GM12878 (cell line): ENCODE measurements around the gene PLPP3. TPM values are rescaled to one million over a fixed set of nuclear protein-coding genes. Genes with fewer than 3 reads are reported as not detected.

Source experiments
- ATAC-seq: fragments of 200-7000 bp; cut with Tn5 transposase; 3 replicates; pipeline ENCODE4 v1.9.1; 2020; ENCODE audit warnings: mild to moderate bottlenecking, moderate library complexity
- BruUV-seq: library from RNA; stranded (reverse); fragments of 400-500 nt; replicated peaks from 2 replicates; lab custom pipeline; 2021; lab: Mats Ljungman, UMichigan
- CTCF ChIA-PET: fragments of 300-600 bp; sonication (Branson Sonifier 250); formaldehyde crosslinking; extraction: SDS; loops from one replicate; lab custom pipeline; 2021; ENCODE audit warnings: inconsistent platforms; lab: Yijun Ruan, JAX
- POLR2A ChIA-PET: fragments of 350-600 bp; formaldehyde crosslinking; extraction: SDS; loops from one replicate; lab custom pipeline; 2021; ENCODE audit warnings: inconsistent platforms; lab: Charles Lee
- RAD21 ChIA-PET: fragments of 300-600 bp; sonication (Branson Sonifier 250); formaldehyde crosslinking; loops from one replicate; lab custom pipeline; 2023; ENCODE audit warnings: antibody characterized with exemption; ENCODE audit not compliant: unreplicated experiment; lab: Charles Lee
- SMC1A ChIA-PET: fragments of 300-600 bp; sonication (Branson Sonifier 250); formaldehyde crosslinking; loops from one replicate; lab custom pipeline; 2023; ENCODE audit not compliant: unreplicated experiment, uncharacterized antibody; lab: Charles Lee
- DNase-seq: peaks from one replicate; pipeline ENCODE4 v3.0.0-alpha.2; 2011; ENCODE audit warnings: low read depth, low spot score
- FAIRE-seq: peaks from 3 replicates; lab custom pipeline; 2011; peaks lifted over from hg19 to GRCh38; lab: Jason Lieb, UNC
- H2AFZ ChIP-seq: 2 replicates; pipeline ENCODE4 v1.6.0; 2011; ENCODE audit warnings: low read depth, low read length, control low read depth; ENCODE audit not compliant: control insufficient read depth
- H3K27ac ChIP-seq: 2 replicates; pipeline ENCODE4 v1.5.1; 2011; ENCODE audit warnings: control low read depth; ENCODE audit not compliant: control insufficient read depth, insufficient read depth
- H3K27me3 ChIP-seq, 2 experiments: replicated peaks in 1 of 2; 2 replicates each; pipeline versions ENCODE4 v1.6.0 to v1.6.1; 2011; ENCODE audit warnings: low read length in 1 of 2; ENCODE audit not compliant: control insufficient read depth in 2 of 2, insufficient read depth in 2 of 2
- H3K36me3 ChIP-seq, 2 experiments: 2 replicates each; pipeline ENCODE4 v1.5.1; 2011; ENCODE audit warnings: low read length in 1 of 2; ENCODE audit not compliant: control insufficient read depth in 2 of 2, insufficient read depth in 2 of 2
- H3K4me1 ChIP-seq: 2 replicates; pipeline ENCODE4 v1.6.1; 2011; ENCODE audit warnings: mild to moderate bottlenecking, low read length, moderate library complexity, mixed read lengths; ENCODE audit not compliant: control insufficient read depth, insufficient read depth
- H3K4me2 ChIP-seq: 2 replicates; pipeline ENCODE4 v1.6.0; 2011; ENCODE audit warnings: control low read depth; ENCODE audit not compliant: control insufficient read depth, insufficient read depth
- H3K4me3 ChIP-seq: fragments of 200-600 bp; sonication (generic); 2 replicates; pipeline ENCODE4 v1.5.1; 2016
- H3K79me2 ChIP-seq: 2 replicates; pipeline ENCODE4 v1.6.0; 2011; ENCODE audit warnings: low read length; ENCODE audit not compliant: control insufficient read depth, insufficient read depth
- H3K9ac ChIP-seq: 2 replicates; pipeline ENCODE4 v1.8.0; 2011; ENCODE audit warnings: low read length, control low read depth, mixed read lengths; ENCODE audit not compliant: control insufficient read depth, insufficient read depth
- H3K9me3 ChIP-seq: replicated peaks from 3 replicates; pipeline ENCODE4 v1.5.1; 2011; ENCODE audit warnings: mild to moderate bottlenecking, low read length; ENCODE audit not compliant: control insufficient read depth, insufficient read depth
- H4K20me1 ChIP-seq: 2 replicates; pipeline ENCODE4 v1.6.0; 2011; ENCODE audit not compliant: control insufficient read depth, insufficient read depth
- BCLAF1 ChIP-seq: fragments of 450-650 bp; IDR thresholded peaks from 2 replicates; pipeline ENCODE4 v1.6.1; 2017; ENCODE audit warnings: antibody characterized with exemption, mild to moderate bottlenecking, moderate library complexity
- BHLHE40 ChIP-seq, 2 experiments: fragments of 450-650 bp in 1 of 2; IDR thresholded peaks; 2 replicates each; pipeline ENCODE4 v1.6.1; 2011 to 2017; ENCODE audit warnings: low read depth in 2 of 2, borderline replicate concordance in 1 of 2, improper control_type of control experiment in 1 of 2, low read length in 1 of 2, mild to moderate bottlenecking in 1 of 2
- BMI1 ChIP-seq: fragments of 450-650 bp; IDR thresholded peaks from 2 replicates; pipeline ENCODE4 v1.6.1; 2016; ENCODE audit warnings: mild to moderate bottlenecking, moderate library complexity, borderline replicate concordance
- CBFB ChIP-seq: IDR thresholded peaks from 2 replicates; pipeline ENCODE4 v1.6.1; 2016; ENCODE audit warnings: antibody characterized with exemption, low read depth
- E2F4 ChIP-seq: IDR thresholded peaks from 2 replicates; pipeline ENCODE4 v1.6.1; 2012; ENCODE audit warnings: low read depth, low read length, improper control_type of control experiment
- JUNB ChIP-seq: IDR thresholded peaks from 2 replicates; pipeline ENCODE4 v1.6.1; 2016; ENCODE audit warnings: antibody characterized with exemption, mild to moderate bottlenecking
- KDM1A ChIP-seq: fragments of 200-600 bp; sonication (generic); IDR thresholded peaks from 2 replicates; pipeline ENCODE4 v1.6.1; 2016; ENCODE audit warnings: borderline replicate concordance
- MTA2 ChIP-seq: fragments of 450-650 bp; IDR thresholded peaks from 2 replicates; pipeline ENCODE4 v1.6.1; 2016; ENCODE audit warnings: low read depth, mild to moderate bottlenecking, moderate library complexity
- MYC ChIP-seq: IDR thresholded peaks from 2 replicates; pipeline ENCODE4 v1.6.1; 2011; ENCODE audit warnings: mild to moderate bottlenecking, low read length, moderate library complexity, inconsistent platforms; ENCODE audit not compliant: insufficient read depth, insufficient replicate concordance, insufficient read length, severe bottlenecking
- POLR2AphosphoS2 ChIP-seq: IDR thresholded peaks from 2 replicates; pipeline ENCODE4 v1.6.1; 2011; ENCODE audit warnings: low read depth, mild to moderate bottlenecking, low read length, improper control_type of control experiment, moderate library complexity
- POLR2AphosphoS5 ChIP-seq: IDR thresholded peaks from 2 replicates; pipeline ENCODE4 v1.6.1; 2011; ENCODE audit warnings: mild to moderate bottlenecking, low read length, inconsistent platforms
- RB1 ChIP-seq: fragments of 450-650 bp; formaldehyde crosslinking; IDR thresholded peaks from 2 replicates; pipeline ENCODE4 v1.6.1; 2017; ENCODE audit warnings: mild to moderate bottlenecking, borderline replicate concordance
- SREBF2 ChIP-seq: IDR thresholded peaks from 2 replicates; pipeline ENCODE4 v1.6.1; 2012; ENCODE audit warnings: mild to moderate bottlenecking, low read length
- TARDBP ChIP-seq: IDR thresholded peaks from 2 replicates; pipeline ENCODE4 v1.6.1; 2016; ENCODE audit warnings: borderline replicate concordance
- ZNF217 ChIP-seq: fragments of 450-650 bp; IDR thresholded peaks from 2 replicates; pipeline ENCODE4 v1.6.1; 2017; ENCODE audit warnings: antibody characterized with exemption, mild to moderate bottlenecking
- ZZZ3 ChIP-seq: IDR thresholded peaks from 2 replicates; pipeline ENCODE4 v1.6.1; 2011; ENCODE audit warnings: low read depth; ENCODE audit not compliant: control insufficient read depth, insufficient read length
- WGBS: methylation state at CpG from one replicate; pipeline ENCODE4 v1.1.6; 2016; ENCODE audit warnings: low lambda C conversion rate; ENCODE audit not compliant: insufficient replicate concordance, insufficient coverage; ENCODE audit errors: missing lambda C conversion rate; 5-methylcytosine and 5-hydroxymethylcytosine counted together
- in situ Hi-C: fragments of 300-500 bp; cut with MboI; formaldehyde crosslinking; loops from 9 replicates; pipeline ENCODE4 v1.14.3; 2018; ENCODE audit warnings: mixed read lengths
- intact Hi-C: fragments of 100-400 bp; cut with micrococcal nuclease; formaldehyde crosslinking; loops from one replicate; pipeline ENCODE4 v1.14.2; 2022; ENCODE audit not compliant: unreplicated experiment
- polyA plus RNA-seq, 11 experiments: library from polyadenylated mRNA; depleted of rRNA in 4 of 11; unstranded in 6 of 11; stranded (reverse) in 5 of 11; fragments of >200 nt; fragmentation: Nextera tagmentation in 4 of 11; fragmentation: Illumina TruSeq in 1 of 11; extraction: Ambion mirVana in 4 of 11; extraction: Trizol in 1 of 11; gene quantifications; 1 replicate in 1 of 11; 2 replicates in 10 of 11; pipeline versions ENCODE4 v1.2.1 to v1.2.3, GENCODE V29; 2011 to 2016; ENCODE audit warnings: inconsistent platforms in 2 of 11, missing spikeins in 2 of 11, low read depth in 1 of 11
- total RNA-seq, 4 experiments: library from RNA; depleted of rRNA in 3 of 4; stranded (reverse); fragments of >200 nt in 3 of 4; fragmentation: Illumina TruSeq in 1 of 4; extraction: Trizol in 1 of 4; gene quantifications; 2 replicates each; pipeline versions ENCODE4 v1.2.1 to v1.2.3, GENCODE V29; 2013 to 2021

The PLPP3 gene
- total and polyA plus RNA-seq, 10 of the 15 experiments (the other 5 are each of a cell fraction or from before 2014, with no cell fraction given): 6.4 to 26.8 (median 9.5) TPM

GRCh38 chr1:56502700-56503245, 76.6 kb downstream of the PLPP3 start (continued):
- no peak for TF ChIP-seq E2F4
- TF ChIP-seq KDM1A: no peak
- TF ChIP-seq JUNB: no peak
- no peak for TF ChIP-seq POLR2AphosphoS5
- no peak for TF ChIP-seq RB1
- TF ChIP-seq TARDBP: no peak
- no peak for TF ChIP-seq POLR2AphosphoS2
- TF ChIP-seq ZZZ3: no peak

- H3K4me2 ChIP-seq: no peak overlapping the region
- SMC1A ChIA-PET: interaction anchor here (0.7 to 1.2 kb wide), 3 partner anchors 12 to 371 kb away, joined by 3 to 6 read pairs (median 3); no protein-coding TSS in a partner anchor
- TF ChIP-seq ZNF217 (no peak), SREBF2 (no peak), BMI1 (no peak), BCLAF1 (no peak), MTA2 (no peak), BHLHE40 (IDR thresholded peaks at IDR 0.05; ENCODE audit: borderline replicate concordance in 1 of 2, low read depth in 2 of 2, low read length in 1 of 2) (no peak), CBFB (no peak), MYC (no peak)
- TF ChIP-seq, all 136 proteins: peak for 0
- H3K36me3 ChIP-seq: peaks cover 0 to 2% of the 10 kb centered on the region in 2 experiments; a peak in 1 of 4 replicates
- ATAC-seq (no peak), FAIRE-seq (no peak), DNase-seq (no peak)
- ChIA-PET POLR2A (interaction anchor here (1.2 kb wide), 1 partner anchor 19 kb away, joined by 7 read pairs; no protein-coding TSS in a partner anchor), RAD21 (interaction anchor here (0.8 kb wide), 1 partner anchor 11 kb away, joined by 3 read pairs; no protein-coding TSS in a partner anchor), CTCF (interaction anchor here (1.2 kb wide), 1 partner anchor 13 kb away, joined by 3 read pairs; no protein-coding TSS in a partner anchor)
- no peaks in the 10 kb centered on the region for H4K20me1 ChIP-seq
- no peak overlapping the region for H3K27ac ChIP-seq
- H3K9ac ChIP-seq: no peak overlapping the region
- no TSS peak for BruUV-seq
- intact Hi-C loops (no loop called here), in situ Hi-C loops (no loop called here)
- H3K4me3 ChIP-seq: no peak overlapping the region
- WGBS: 62% methylated on average over 3 of the region's 3 CpGs
- no peaks in the 10 kb centered on the region for H3K4me1 ChIP-seq
- no peaks in the 10 kb centered on the region for H3K27me3 ChIP-seq
- H3K9me3 ChIP-seq: no peaks in the 10 kb centered on the region
- no peak overlapping the region for H2AFZ ChIP-seq
- H3K79me2 ChIP-seq: no peaks in the 10 kb centered on the region
Measured at GRCh38 chr1:56501888-56502287, 77.5 kb downstream of the PLPP3 start.
